SK-N-SH (cell line): Measurements from ENCODE around the gene CCDC141. TPM values are rescaled to one million over a fixed set of nuclear protein-coding genes. Genes with fewer than 3 reads are reported as not detected.
A peak's percentile ranks its signal among the peaks of the same experiment; 100 is the strongest.

Experiments used
- CTCF ChIA-PET: fragments of 300-600, 350-600 bp; formaldehyde crosslinking; extraction: SDS; loops from one replicate; lab custom pipeline; 2021; lab: Yijun Ruan, JAX
- POLR2A ChIA-PET: fragments of 350-600 bp; sonication (Branson Sonifier 250); formaldehyde crosslinking; extraction: SDS; loops from one replicate; lab custom pipeline; 2020; ENCODE audit warnings: antibody characterized with exemption, inconsistent platforms; lab: Yijun Ruan, JAX
- DNase-seq: peaks from one replicate; pipeline ENCODE4 v3.0.0; 2012
- H2AFZ ChIP-seq: fragments of 200-600 bp; sonication (generic); 2 replicates; pipeline ENCODE4 v1.8.1; 2016; ENCODE audit warnings: antibody characterized with exemption, mild to moderate bottlenecking, low read depth
- H3F3A ChIP-seq: fragments of 200-600 bp; sonication (generic); replicated peaks from 2 replicates; pipeline ENCODE3; 2016; ENCODE audit warnings: antibody characterized with exemption, mild to moderate bottlenecking; ENCODE audit not compliant: insufficient read depth
- H3K27ac ChIP-seq, 2 experiments: fragments of 200-500 bp in 1 of 2; fragments of 200-600 bp in 1 of 2; sonication (Bioruptor generic) in 1 of 2; sonication (generic), shearing (Covaris generic) in 1 of 2; 2 replicates each; pipeline versions ENCODE4 v1.5.1 to v1.6.1; 2014 to 2016; ENCODE audit warnings: low read depth in 2 of 2, inconsistent platforms in 1 of 2, low read length in 1 of 2, mild to moderate bottlenecking in 1 of 2, mixed read lengths in 1 of 2
- H3K27me3 ChIP-seq: fragments of 200-600 bp; sonication (generic), shearing (Covaris generic); 2 replicates; pipeline ENCODE4 v1.6.1; 2016; ENCODE audit warnings: mixed run types; ENCODE audit not compliant: insufficient read depth
- H3K36me3 ChIP-seq, 2 experiments: fragments of 200-500 bp in 1 of 2; fragments of 200-600 bp in 1 of 2; sonication (Bioruptor generic) in 1 of 2; sonication (generic) in 1 of 2; replicated peaks in 1 of 2; 2 replicates each; pipeline versions ENCODE3 to v1.5.1; 2014 to 2016; ENCODE audit warnings: low read length in 1 of 2, mild to moderate bottlenecking in 1 of 2; ENCODE audit not compliant: insufficient read depth in 2 of 2, control insufficient read depth in 1 of 2
- H3K4me1 ChIP-seq, 2 experiments: fragments of 200-500 bp in 1 of 2; fragments of 200-600 bp in 1 of 2; sonication (Bioruptor generic) in 1 of 2; sonication (generic), shearing (Covaris generic) in 1 of 2; 2 replicates each; pipeline versions ENCODE4 v1.5.1 to v1.6.1; 2014 to 2016; ENCODE audit warnings: low read depth in 1 of 2, low read length in 1 of 2, mixed run types in 1 of 2; ENCODE audit not compliant: insufficient read depth in 2 of 2, control insufficient read depth in 1 of 2
- H3K4me2 ChIP-seq: fragments of 200-600 bp; sonication (generic), shearing (Covaris generic); 2 replicates; pipeline ENCODE4 v1.6.1; 2017; ENCODE audit warnings: mixed run types
- H3K4me3 ChIP-seq, 2 experiments: fragments of 200-500 bp in 1 of 2; fragments of 200-600 bp in 1 of 2; sonication (Bioruptor generic) in 1 of 2; sonication (generic), shearing (Covaris generic) in 1 of 2; 2 replicates each; pipeline versions ENCODE4 v1.5.1 to v1.8.1; 2014 to 2016; ENCODE audit warnings: low read depth in 2 of 2, inconsistent platforms in 1 of 2, low read length in 1 of 2, mild to moderate bottlenecking in 1 of 2, mixed read lengths in 1 of 2, moderate library complexity in 1 of 2
- H3K79me2 ChIP-seq: fragments of 200-600 bp; sonication (generic); 2 replicates; pipeline ENCODE4 v1.8.1; 2017; ENCODE audit warnings: mild to moderate bottlenecking; ENCODE audit not compliant: insufficient read depth
- H3K9ac ChIP-seq: fragments of 200-600 bp; sonication (generic); 2 replicates; pipeline ENCODE4 v1.6.1; 2017; ENCODE audit warnings: mixed run types
- H3K9me2 ChIP-seq: fragments of 200-600 bp; sonication (generic); 2 replicates; pipeline ENCODE4 v1.6.1; 2017; ENCODE audit warnings: mixed run types
- H3K9me3 ChIP-seq: fragments of 200-600 bp; sonication (generic); 2 replicates; pipeline ENCODE4 v1.6.1; 2017; ENCODE audit warnings: mixed run types, mild to moderate bottlenecking, moderate library complexity
- H4K20me1 ChIP-seq: fragments of 200-600 bp; sonication (generic); 2 replicates; pipeline ENCODE4 v1.6.1; 2017; ENCODE audit warnings: mild to moderate bottlenecking, mixed run types; ENCODE audit not compliant: insufficient read depth
- CHD2 ChIP-seq: fragments of 150-350 bp; IDR thresholded peaks from 2 replicates; pipeline ENCODE4 v1.6.1; 2018; ENCODE audit warnings: low read length; ENCODE audit not compliant: partially characterized antibody
- FOSL2 ChIP-seq: IDR thresholded peaks from 2 replicates; pipeline ENCODE4 v1.4.0; 2012; ENCODE audit warnings: low read depth, mild to moderate bottlenecking, moderate library complexity, borderline replicate concordance
- GABPA ChIP-seq: IDR thresholded peaks from 2 replicates; pipeline ENCODE4 v1.4.0; 2012; ENCODE audit warnings: low read depth, mild to moderate bottlenecking
- GATA2 ChIP-seq: sonication (generic); formaldehyde crosslinking; IDR thresholded peaks from 2 replicates; pipeline ENCODE4 v1.5.0; 2020; ENCODE audit warnings: mild to moderate bottlenecking, missing genetic modification reagents
- IRF3 ChIP-seq: fragments of 150-350 bp; IDR thresholded peaks from 2 replicates; pipeline ENCODE4 v1.6.1; 2016; ENCODE audit warnings: mild to moderate bottlenecking, low read depth, low read length
- MAX ChIP-seq: IDR thresholded peaks from 2 replicates; pipeline ENCODE4 v1.4.0; 2012; ENCODE audit warnings: low read depth
- MEF2A ChIP-seq: IDR thresholded peaks from 2 replicates; pipeline ENCODE4 v1.4.0; 2012; ENCODE audit warnings: low read depth, borderline replicate concordance
- MXI1 ChIP-seq: IDR thresholded peaks from 2 replicates; pipeline ENCODE4 v1.6.1; 2012; ENCODE audit warnings: mild to moderate bottlenecking, low read depth, low read length, improper control_type of control experiment
- NFIC ChIP-seq: IDR thresholded peaks from 2 replicates; pipeline ENCODE4 v1.4.0; 2012; ENCODE audit warnings: borderline replicate concordance
- REST ChIP-seq: IDR thresholded peaks from 2 replicates; pipeline ENCODE4 v1.6.1; 2012; ENCODE audit warnings: mild to moderate bottlenecking, low read depth, low read length, moderate library complexity
- RFX5 ChIP-seq: IDR thresholded peaks from 2 replicates; pipeline ENCODE4 v1.6.1; 2012; ENCODE audit warnings: mild to moderate bottlenecking, improper control_type of control experiment, low read length
- RXRA ChIP-seq: IDR thresholded peaks from 2 replicates; pipeline ENCODE4 v1.4.0; 2012; ENCODE audit warnings: low read depth, mild to moderate bottlenecking, borderline replicate concordance
- TAF1 ChIP-seq: IDR thresholded peaks from 2 replicates; pipeline ENCODE4 v1.6.1; 2012; ENCODE audit warnings: low read depth, mild to moderate bottlenecking, low read length, moderate library complexity, borderline replicate concordance
- USF2 ChIP-seq: fragments of 150-350 bp; IDR thresholded peaks from 2 replicates; pipeline ENCODE4 v1.6.1; 2017; ENCODE audit warnings: antibody characterized with exemption, low read length, low read depth, borderline replicate concordance
- WGBS: methylation state at CpG from one replicate; pipeline ENCODE4 v1.1.6; 2017; ENCODE audit warnings: low lambda C conversion rate; 5-methylcytosine and 5-hydroxymethylcytosine counted together
- polyA plus RNA-seq, 3 experiments: library from polyadenylated mRNA; depleted of rRNA; stranded (reverse); fragments of >200 nt; gene quantifications; 2 replicates each; pipeline ENCODE4 v1.2.3, GENCODE V29; 2012
- TF ChIP-seq, protein P1 (sequence below): IDR thresholded peaks from 2 replicates; pipeline ENCODE4 v1.4.0; 2012; ENCODE audit warnings: low read depth, borderline replicate concordance

Gene CCDC141
- polyA plus RNA-seq, 1 of the 3 experiments (the other 2 are of a cell fraction), result 0.02 TPM

- DNase-seq, result no peak
- H3K4me2 ChIP-seq, result no peak overlapping the region
- no peaks in the 10 kb centered on the region for H3K36me3 ChIP-seq
- H4K20me1 ChIP-seq, result no peaks in the 10 kb centered on the region
- H2AFZ ChIP-seq, result 0 out of 2 replicates have a peak overlapping the region, but pooled peaks have one; percentile 70
- peak overlapping the region in 1 of 2 experiments; percentile 50; a peak in 2 of 4 replicates for H3K27ac ChIP-seq
- 53% methylated on average over 4 of the region's 4 CpGs for WGBS
- H3K9ac ChIP-seq, result no peak overlapping the region
- TF ChIP-seq GABPA (no peak), GATA2 (CRISPR knock-in tag) (0 out of 2 replicates have a peak, but pooled peaks have one; percentile 24)
- ChIA-PET CTCF (interaction anchor here (0.8 to 1.2 kb wide), 3 partner anchors 9 to 25 kb away, joined by 3 to 4 read pairs (median 3); no protein-coding TSS in a partner anchor), POLR2A (no interaction called here)
- peaks cover 8% of the 10 kb centered on the region for H3F3A ChIP-seq
- peaks cover 4% of the 10 kb centered on the region in 2 experiments; a peak in 2 of 4 replicates for H3K4me1 ChIP-seq
- no peaks in the 10 kb centered on the region for H3K9me3 ChIP-seq
- H3K9me2 ChIP-seq, result no peaks in the 10 kb centered on the region
- H3K4me3 ChIP-seq, result no peak overlapping the region
- no peaks in the 10 kb centered on the region for H3K27me3 ChIP-seq
- no peaks in the 10 kb centered on the region for H3K79me2 ChIP-seq
Observed at GRCh38 chr2:178819992-178820391, 229.9 kb downstream of the CCDC141 start.

DNA sequence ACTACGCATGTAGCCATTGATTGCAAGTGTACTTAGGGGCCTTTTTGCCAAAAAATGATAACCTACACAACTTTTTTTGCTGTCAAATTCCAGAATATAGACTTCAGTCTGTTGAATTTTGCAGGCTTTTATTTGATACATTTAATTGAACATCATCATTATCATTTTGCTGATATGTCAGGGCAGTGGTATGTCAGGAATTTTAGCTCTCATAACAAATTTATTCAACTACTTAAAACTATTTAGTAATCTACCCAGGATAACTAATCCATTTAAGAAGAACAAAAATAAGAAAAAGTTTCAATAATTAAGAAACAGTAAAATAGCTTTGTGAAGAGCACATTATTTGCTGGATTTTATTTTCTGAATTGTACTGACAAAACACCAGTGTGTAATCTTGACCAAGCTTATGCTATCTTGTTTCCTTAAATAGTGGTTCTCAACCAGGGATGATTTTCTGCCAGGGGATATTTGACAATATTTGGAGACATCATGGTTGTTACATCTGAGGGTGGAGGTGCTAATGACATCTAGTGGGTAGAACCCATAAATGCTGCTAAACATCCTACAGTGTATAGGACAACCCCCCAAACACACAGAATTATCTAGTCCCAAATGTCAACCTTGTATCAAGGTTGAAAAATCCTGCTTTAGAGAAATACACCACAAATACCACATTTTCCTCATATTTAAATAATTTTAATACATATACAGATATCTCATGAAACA lies 230.6 kb downstream of the CCDC141 start:
- no peaks in the 10 kb centered on the region for H3K36me3 ChIP-seq
- no peak overlapping the region; a peak in 1 of 4 replicates for H3K27ac ChIP-seq
- no peaks in the 10 kb centered on the region for H3K27me3 ChIP-seq
- H3K79me2 ChIP-seq, result no peaks in the 10 kb centered on the region
- H3F3A ChIP-seq, result peaks cover 8% of the 10 kb centered on the region
- ChIA-PET POLR2A (no interaction called here), CTCF (interaction anchor here (0.8 to 1.2 kb wide), 2 partner anchors 10 to 26 kb away, joined by 3 to 4 read pairs; no protein-coding TSS in a partner anchor)
- no peaks in the 10 kb centered on the region for H3K9me2 ChIP-seq
- no peak for DNase-seq
- H3K4me1 ChIP-seq, result peaks cover 4% of the 10 kb centered on the region in 2 experiments; a peak in 2 of 4 replicates
- no peak overlapping the region for H3K4me2 ChIP-seq
- no peak overlapping the region; the same call in 1 of the 2 replicates for H2AFZ ChIP-seq
- no peak overlapping the region for H3K4me3 ChIP-seq
- no peaks in the 10 kb centered on the region for H4K20me1 ChIP-seq
- no peak overlapping the region for H3K9ac ChIP-seq
- 90% methylated on average over 1 of the region's 1 CpG for WGBS
- no peaks in the 10 kb centered on the region for H3K9me3 ChIP-seq
- TF ChIP-seq REST (no peak), MXI1 (no peak), USF2 (no peak), NFIC (no peak), GABPA (no peak), FOSL2 (no peak), IRF3 (no peak), RFX5 (no peak), MEF2A (no peak), GATA2 (CRISPR knock-in tag) (no peak), RXRA (no peak), TAF1 (no peak), MAX (no peak), CHD2 (no peak)
- TF ChIP-seq, protein P1, sequence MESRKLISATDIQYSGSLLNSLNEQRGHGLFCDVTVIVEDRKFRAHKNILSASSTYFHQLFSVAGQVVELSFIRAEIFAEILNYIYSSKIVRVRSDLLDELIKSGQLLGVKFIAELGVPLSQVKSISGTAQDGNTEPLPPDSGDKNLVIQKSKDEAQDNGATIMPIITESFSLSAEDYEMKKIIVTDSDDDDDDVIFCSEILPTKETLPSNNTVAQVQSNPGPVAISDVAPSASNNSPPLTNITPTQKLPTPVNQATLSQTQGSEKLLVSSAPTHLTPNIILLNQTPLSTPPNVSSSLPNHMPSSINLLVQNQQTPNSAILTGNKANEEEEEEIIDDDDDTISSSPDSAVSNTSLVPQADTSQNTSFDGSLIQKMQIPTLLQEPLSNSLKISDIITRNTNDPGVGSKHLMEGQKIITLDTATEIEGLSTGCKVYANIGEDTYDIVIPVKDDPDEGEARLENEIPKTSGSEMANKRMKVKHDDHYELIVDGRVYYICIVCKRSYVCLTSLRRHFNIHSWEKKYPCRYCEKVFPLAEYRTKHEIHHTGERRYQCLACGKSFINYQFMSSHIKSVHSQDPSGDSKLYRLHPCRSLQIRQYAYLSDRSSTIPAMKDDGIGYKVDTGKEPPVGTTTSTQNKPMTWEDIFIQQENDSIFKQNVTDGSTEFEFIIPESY, result no peak
